Bronchial epithelial cell (primary cell): ENCODE measurements around the gene ZNF680. TPM values are rescaled to one million over a fixed set of nuclear protein-coding genes. Genes with fewer than 3 reads are reported as not detected.

ENCODE experiments used
- DNase-seq: peaks from one replicate; pipeline ENCODE4 v3.0.0-alpha.2; 2010; ENCODE audit warnings: low read depth
- FAIRE-seq: peaks from 2 replicates; lab custom pipeline; 2011; peaks lifted over from hg19 to GRCh38; lab: Jason Lieb, UNC
- H3K27me3 ChIP-seq: 2 replicates; pipeline ENCODE4 v1.5.1; 2011; ENCODE audit warnings: low read length; ENCODE audit not compliant: control insufficient read depth, insufficient read depth
- H3K36me3 ChIP-seq: 2 replicates; pipeline ENCODE4 v1.5.1; 2011; ENCODE audit warnings: low read length; ENCODE audit not compliant: control insufficient read depth, insufficient read depth
- H3K4me3 ChIP-seq: 2 replicates; pipeline ENCODE4 v1.5.1; 2011; ENCODE audit warnings: mild to moderate bottlenecking, low read depth, low read length, control low read depth
- CTCF ChIP-seq: IDR thresholded peaks from 2 replicates; pipeline ENCODE4 v1.5.1; 2011; ENCODE audit warnings: mild to moderate bottlenecking, moderate library complexity, low read length, control low read depth, inconsistent platforms; ENCODE audit not compliant: insufficient read depth, severe bottlenecking
- total RNA-seq: library from RNA; depleted of rRNA; stranded (reverse); fragments of >200 nt; gene quantifications from 2 replicates; pipeline ENCODE4 v1.2.1, GENCODE V29; 2014

The ZNF680 gene
- total RNA-seq, result 10.3 and 10.9 TPM in 2 replicates

- TF ChIP-seq CTCF, result no peak
- DNase-seq, result peak; percentile 87
- FAIRE-seq, result no peak
These were observed at the start of gene ZNF680 for GRCh38 chr7:64562626-64563278. Gene ZNF680, minus strand, starts transcription at chr7:64563071. Its CDS starts 117 bp downstream, at chr7:64562954.

GRCh38 chr7:64612452-64612851 is 49.6 kb upstream of the ZNF680 start:
- Histone ChIP-seq H3K36me3 (no peaks in the 10 kb centered on the region), H3K4me3 (no peak overlapping the region), H3K27me3 (no peaks in the 10 kb centered on the region)
- FAIRE-seq, result no peak
- no peak for DNase-seq
- TF ChIP-seq CTCF, result no peak

More at GRCh38 chr7:64562626-64563278, at the start of gene ZNF680:
- H3K27me3 ChIP-seq, result no peaks in the 10 kb centered on the region
- H3K4me3 ChIP-seq, result peak within 1 kb of the TSS; percentile 59
- no peaks in the 10 kb centered on the region for H3K36me3 ChIP-seq

- no peak for FAIRE-seq
- H3K4me3 ChIP-seq, result no peak overlapping the region
- no peak for DNase-seq
- no peak for TF ChIP-seq CTCF
- H3K36me3 ChIP-seq, result no peaks in the 10 kb centered on the region
- no peaks in the 10 kb centered on the region for H3K27me3 ChIP-seq
These were observed 48.8 kb upstream of the ZNF680 start for GRCh38 chr7:64611717-64612116.

GRCh38 chr7:64610997-64611396 is 48.1 kb upstream of the ZNF680 start:
- TF ChIP-seq CTCF, result no peak
- no peak for FAIRE-seq
- DNase-seq, result no peak
- Histone ChIP-seq H3K4me3 (no peak overlapping the region), H3K36me3 (no peaks in the 10 kb centered on the region), H3K27me3 (no peaks in the 10 kb centered on the region)

- no peak for TF ChIP-seq CTCF
- no peak for FAIRE-seq
These were observed 45.4 kb upstream of the ZNF680 start for GRCh38 chr7:64608116-64608910.

More at GRCh38 chr7:64608116-64608910, 45.4 kb upstream of the ZNF680 start:
- no peak for DNase-seq
- H3K4me3 ChIP-seq, result no peak overlapping the region
- H3K27me3 ChIP-seq, result no peaks in the 10 kb centered on the region
- no peaks in the 10 kb centered on the region for H3K36me3 ChIP-seq
